H9 (cell line): ENCODE measurements around the gene DQX1. TPM values are rescaled to one million over a fixed set of nuclear protein-coding genes. Genes with fewer than 3 reads are reported as not detected.

Experiments used
- DNase-seq: peaks from one replicate; pipeline ENCODE4 v3.0.0-alpha.2; 2017
- H2AFZ ChIP-seq: one replicate; pipeline ENCODE4 v1.6.1; 2013; ENCODE audit warnings: mild to moderate bottlenecking, low read length, control low read depth, moderate library complexity
- H2AK5ac ChIP-seq: 2 replicates; pipeline ENCODE4 v1.6.1; 2013; ENCODE audit warnings: low read length, control low read depth, mixed read lengths; ENCODE audit not compliant: insufficient read length
- H2BK120ac ChIP-seq: one replicate; pipeline ENCODE4 v1.6.1; 2013; ENCODE audit warnings: low read depth, mild to moderate bottlenecking, low read length, control low read depth, inconsistent platforms; ENCODE audit not compliant: poor library complexity, severe bottlenecking
- H2BK12ac ChIP-seq: 2 replicates; pipeline ENCODE4 v1.6.1; 2013; ENCODE audit warnings: low read length, control low read depth, mixed read lengths, low read depth; ENCODE audit not compliant: insufficient read length
- H2BK15ac ChIP-seq: 2 replicates; pipeline ENCODE4 v1.6.1; 2013; ENCODE audit warnings: low read depth, low read length, control low read depth
- H2BK20ac ChIP-seq: one replicate; pipeline ENCODE4 v1.6.1; 2013; ENCODE audit warnings: low read depth, mild to moderate bottlenecking, low read length, control low read depth, inconsistent platforms; ENCODE audit not compliant: poor library complexity, severe bottlenecking
- H2BK5ac ChIP-seq: 2 replicates; pipeline ENCODE4 v1.6.1; 2013; ENCODE audit warnings: low read length, control low read depth, mixed read lengths; ENCODE audit not compliant: insufficient read length
- H3K14ac ChIP-seq: 2 replicates; pipeline ENCODE4 v1.6.1; 2013; ENCODE audit warnings: low read length, control low read depth; ENCODE audit not compliant: insufficient read depth
- H3K18ac ChIP-seq: 2 replicates; pipeline ENCODE4 v1.6.1; 2013; ENCODE audit warnings: low read depth, mild to moderate bottlenecking, mixed read lengths, low read length, control low read depth; ENCODE audit not compliant: insufficient read length
- H3K23ac ChIP-seq: 2 replicates; pipeline ENCODE4 v1.6.1; 2013; ENCODE audit warnings: low read length, control low read depth, mixed read lengths, low read depth; ENCODE audit not compliant: insufficient read length
- H3K23me2 ChIP-seq: 2 replicates; pipeline ENCODE4 v1.6.1; 2013; ENCODE audit warnings: low read depth, mild to moderate bottlenecking, mixed read lengths, low read length, control low read depth; ENCODE audit not compliant: insufficient read length, poor library complexity, severe bottlenecking
- H3K27ac ChIP-seq: 2 replicates; pipeline ENCODE4 v1.5.1; 2013; ENCODE audit warnings: low read length, control low read depth, mixed read lengths, low read depth; ENCODE audit not compliant: insufficient read length
- H3K27me3 ChIP-seq: 2 replicates; pipeline ENCODE4 v1.6.1; 2013; ENCODE audit warnings: low read length, control low read depth, inconsistent platforms; ENCODE audit not compliant: insufficient read depth
- H3K4ac ChIP-seq: 2 replicates; pipeline ENCODE4 v1.6.1; 2013; ENCODE audit warnings: low read depth, mild to moderate bottlenecking, control low read depth, inconsistent platforms, low read length, moderate library complexity
- H3K4me1 ChIP-seq: 2 replicates; pipeline ENCODE4 v1.6.1; 2013; ENCODE audit warnings: low read length, control low read depth, inconsistent platforms; ENCODE audit not compliant: insufficient read depth
- H3K4me2 ChIP-seq: 2 replicates; pipeline ENCODE4 v1.6.1; 2013; ENCODE audit warnings: low read length, control low read depth, mixed read lengths; ENCODE audit not compliant: insufficient read length, insufficient read depth
- H3K56ac ChIP-seq: 2 replicates; pipeline ENCODE4 v1.6.1; 2013; ENCODE audit warnings: low read depth, mild to moderate bottlenecking, mixed read lengths, low read length, control low read depth; ENCODE audit not compliant: insufficient read length
- H3K79me1 ChIP-seq: 2 replicates; pipeline ENCODE4 v1.6.1; 2013; ENCODE audit warnings: low read depth, mild to moderate bottlenecking, moderate library complexity, low read length, control low read depth, inconsistent platforms; ENCODE audit not compliant: insufficient read depth, poor library complexity, severe bottlenecking
- H3K79me2 ChIP-seq: 2 replicates; pipeline ENCODE4 v1.6.1; 2013; ENCODE audit warnings: low read length, control low read depth, inconsistent platforms; ENCODE audit not compliant: insufficient read depth
- H3K9ac ChIP-seq: 2 replicates; pipeline ENCODE4 v1.6.1; 2013; ENCODE audit warnings: low read length, control low read depth, mixed read lengths; ENCODE audit not compliant: insufficient read length; ENCODE audit errors: extremely low read depth
- H3K9me3 ChIP-seq: one replicate; pipeline ENCODE4 v1.6.1; 2013; ENCODE audit warnings: low read depth, low read length, inconsistent platforms; ENCODE audit not compliant: control insufficient read depth
- H3T11ph ChIP-seq: one replicate; pipeline ENCODE4 v1.6.1; 2013; ENCODE audit warnings: mild to moderate bottlenecking, low read length, control low read depth, inconsistent platforms
- H4K20me1 ChIP-seq: one replicate; pipeline ENCODE4 v1.6.1; 2013; ENCODE audit not compliant: control insufficient read depth, insufficient read length, insufficient read depth
- H4K5ac ChIP-seq: 2 replicates; pipeline ENCODE4 v1.6.1; 2013; ENCODE audit warnings: low read depth, mild to moderate bottlenecking, mixed read lengths, low read length, control low read depth; ENCODE audit not compliant: insufficient read length
- H4K8ac ChIP-seq: replicated peaks from 2 replicates; pipeline ENCODE4 v1.6.1; 2013; ENCODE audit warnings: low read length, control low read depth, mixed read lengths, low read depth; ENCODE audit not compliant: insufficient read length
- H4K91ac ChIP-seq: 2 replicates; pipeline ENCODE4 v1.6.1; 2013; ENCODE audit warnings: low read depth, mild to moderate bottlenecking, moderate library complexity, mixed read lengths, low read length, control low read depth; ENCODE audit not compliant: insufficient read length
- H3K27ac Mint-ChIP-seq, 3 experiments: 2 replicates in 2 of 3; 3 replicates in 1 of 3; pipeline ENCODE4 v1.8.0; 2020 to 2021; ENCODE audit warnings: mixed read lengths in 3 of 3, mild to moderate bottlenecking in 1 of 3, moderate library complexity in 1 of 3
- H3K27me3 Mint-ChIP-seq: 2 replicates; pipeline ENCODE4 v1.8.0; 2021; ENCODE audit warnings: low read depth, mild to moderate bottlenecking, moderate library complexity, mixed read lengths
- H3K36me3 Mint-ChIP-seq, 3 experiments: 2 replicates in 2 of 3; 3 replicates in 1 of 3; pipeline ENCODE4 v1.8.0; 2020 to 2021; ENCODE audit warnings: low read depth in 3 of 3, mixed read lengths in 3 of 3; ENCODE audit not compliant: insufficient read depth in 1 of 3
- H3K4me1 Mint-ChIP-seq, 2 experiments: 2 replicates each; pipeline ENCODE4 v1.8.0; 2020; ENCODE audit warnings: mixed read lengths in 2 of 2
- H3K4me3 Mint-ChIP-seq, 2 experiments: 2 replicates in 1 of 2; 3 replicates in 1 of 2; pipeline ENCODE4 v1.8.0; 2020 to 2021; ENCODE audit warnings: mild to moderate bottlenecking in 2 of 2, mixed read lengths in 2 of 2, moderate library complexity in 1 of 2
- H3K9me3 Mint-ChIP-seq, 2 experiments: 2 replicates in 1 of 2; 3 replicates in 1 of 2; pipeline ENCODE4 v1.8.0; 2020; ENCODE audit warnings: mild to moderate bottlenecking in 2 of 2, mixed read lengths in 2 of 2, moderate library complexity in 1 of 2
- CTCF ChIP-seq: fragments of 200-600 bp; sonication (generic); conservative IDR thresholded peaks from 3 replicates; pipeline ENCODE4 v1.8.0; 2021; ENCODE audit warnings: antibody characterized with exemption, mild to moderate bottlenecking
- WGBS: extraction: QIAGEN DNeasy Blood & Tissue Kit; methylation state at CpG from one replicate; pipeline ENCODE4 v1.1.7; 2013; ENCODE audit warnings: missing lambda C conversion rate, low lambda C conversion rate, mixed read lengths; ENCODE audit not compliant: insufficient read length; ENCODE audit errors: extremely low coverage; 5-methylcytosine and 5-hydroxymethylcytosine counted together
- total RNA-seq: library from RNA; stranded (reverse); gene quantifications from 2 replicates; pipeline ENCODE4 v1.2.1, GENCODE V29; 2021

Gene DQX1
- total RNA-seq, 1 experiment from 2014 or later = 0.98 TPM

- H3K23me2 ChIP-seq = peaks cover 20% of the 10 kb centered on the region
- no peak overlapping the region for H3K27ac Mint-ChIP-seq
- H3K4ac ChIP-seq = no peak overlapping the region
- peaks cover 51% of the 10 kb centered on the region for H3K27me3 Mint-ChIP-seq
- no peak overlapping the region for H4K91ac ChIP-seq
- no peak overlapping the region for H2BK15ac ChIP-seq
- TF ChIP-seq CTCF = no peak
- no peak overlapping the region for H3K18ac ChIP-seq
- H3K4me3 Mint-ChIP-seq = peak overlapping the region; percentile 92 to 93
- H3K36me3 Mint-ChIP-seq = peaks cover 0 to 23% (median 15%) of the 10 kb centered on the region in 3 experiments; a peak in 6 of 7 replicates
- DNase-seq = no peak
- H3K27ac ChIP-seq = no peak overlapping the region
- no peaks in the 10 kb centered on the region; the same call in 1 of the 2 replicates for H3K27me3 ChIP-seq
- H4K20me1 ChIP-seq = no peaks in the 10 kb centered on the region
- H3K14ac ChIP-seq = no peak overlapping the region
- H3K9me3 ChIP-seq = no peaks in the 10 kb centered on the region
- H4K5ac ChIP-seq = no peak overlapping the region
- no peak overlapping the region for H2BK5ac ChIP-seq
- H3K9me3 Mint-ChIP-seq = no peaks in the 10 kb centered on the region
- no peak overlapping the region for H2BK12ac ChIP-seq
- no peak overlapping the region for H3T11ph ChIP-seq
- H2AK5ac ChIP-seq = no peak overlapping the region
- no peaks in the 10 kb centered on the region for H3K79me2 ChIP-seq
- H2BK120ac ChIP-seq = no peak overlapping the region
- no peak overlapping the region for H3K23ac ChIP-seq
- 0 out of 2 replicates have a peak, but pooled peaks cover 5% of the 10 kb centered on the region for H3K4me1 ChIP-seq
- H3K79me1 ChIP-seq = no peaks in the 10 kb centered on the region
- WGBS = no CpG with 5 or more reads among the region's 17 CpGs
- no peak overlapping the region for H2AFZ ChIP-seq
- H4K8ac ChIP-seq = no peak overlapping the region
- no peak overlapping the region for H3K56ac ChIP-seq
- peak overlapping the region; percentile 63 for H3K4me2 ChIP-seq
- peaks cover 23 to 29% of the 10 kb centered on the region in 2 experiments for H3K4me1 Mint-ChIP-seq
- no peak overlapping the region for H2BK20ac ChIP-seq
- H3K9ac ChIP-seq = peak overlapping the region; percentile 26
These were observed 29.6 kb upstream of the DQX1 start for GRCh38 chr2:74555610-74556103.
